EH (cell line): ENCODE measurements around the gene PTMA.
A peak's percentile ranks its signal among the peaks of the same experiment; 100 is the strongest.
"Not testable (repeated sequence)": the region's sequence is repeated elsewhere in the genome, so short reads cannot be mapped to it uniquely, and the experiment has no call there.

Experiments
- DNase-seq: peaks from one replicate; pipeline ENCODE4 v3.0.0-alpha.2; 2015; ENCODE audit warnings: low read depth

Gene PTMA, protein sequence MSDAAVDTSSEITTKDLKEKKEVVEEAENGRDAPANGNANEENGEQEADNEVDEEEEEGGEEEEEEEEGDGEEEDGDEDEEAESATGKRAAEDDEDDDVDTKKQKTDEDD

DNA sequence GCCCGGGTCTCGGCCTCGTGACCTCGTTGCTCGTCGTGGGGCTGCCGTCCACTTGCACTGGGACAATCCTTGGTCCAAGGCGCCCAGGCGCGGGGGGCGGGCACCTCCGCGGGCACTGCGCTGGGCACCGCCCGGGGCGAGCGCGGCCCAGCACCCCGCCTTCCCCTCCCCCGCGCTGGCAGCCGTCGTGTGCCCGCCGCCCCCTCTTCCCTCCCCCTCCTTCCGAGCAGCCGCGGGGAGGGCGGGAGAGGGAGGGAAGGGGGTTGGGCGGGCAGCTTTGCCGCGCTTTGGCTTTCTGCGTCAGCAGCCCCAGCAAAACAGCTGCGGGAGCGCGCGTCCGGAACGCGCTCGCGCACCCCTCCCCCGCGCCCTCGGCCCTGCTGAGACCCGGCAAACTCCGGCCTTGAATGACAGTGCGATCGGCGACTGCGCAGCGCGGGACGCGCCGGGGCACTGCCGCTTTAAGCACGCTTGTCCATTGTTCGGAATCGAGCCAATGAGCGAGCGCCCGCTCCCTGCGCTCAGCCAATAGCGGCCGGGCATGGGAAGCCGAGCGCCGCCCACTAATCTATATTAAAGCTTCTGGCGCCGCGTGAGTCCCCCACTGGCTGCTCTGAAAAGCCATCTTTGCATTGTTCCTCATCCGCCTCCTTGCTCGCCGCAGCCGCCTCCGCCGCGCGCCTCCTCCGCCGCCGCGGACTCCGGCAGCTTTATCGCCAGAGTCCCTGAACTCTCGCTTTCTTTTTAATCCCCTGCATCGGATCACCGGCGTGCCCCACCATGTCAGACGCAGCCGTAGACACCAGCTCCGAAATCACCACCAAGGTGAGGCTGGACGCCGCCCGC, at the start of gene PTMA:
Gene PTMA (plus strand): TSS at position 599 of the 846 bp plus-strand sequence. CDS start 182 bp downstream, at position 781.
- peak; percentile 99 for DNase-seq

DNA sequence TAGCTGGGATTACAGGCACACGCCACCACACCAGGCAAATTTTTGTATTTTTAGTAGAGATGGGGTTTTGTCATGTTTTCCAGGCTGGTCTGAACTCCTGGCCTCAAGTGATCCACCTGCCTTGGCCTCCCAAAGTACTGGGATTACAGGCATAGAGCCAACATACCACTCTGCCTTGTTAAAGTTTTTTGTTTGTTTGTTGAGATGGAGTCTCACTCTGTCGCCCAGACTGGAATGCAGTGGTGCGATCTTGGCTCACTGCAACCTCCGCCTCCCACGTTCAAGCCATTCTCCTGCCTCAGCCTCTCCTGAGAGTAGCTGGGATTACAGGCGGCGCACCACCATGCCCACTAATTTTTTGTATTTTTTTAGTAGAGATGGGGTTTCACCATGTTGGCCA, 48.3 kb upstream of the PTMA start:
- not testable (repeated sequence) for DNase-seq

DNA sequence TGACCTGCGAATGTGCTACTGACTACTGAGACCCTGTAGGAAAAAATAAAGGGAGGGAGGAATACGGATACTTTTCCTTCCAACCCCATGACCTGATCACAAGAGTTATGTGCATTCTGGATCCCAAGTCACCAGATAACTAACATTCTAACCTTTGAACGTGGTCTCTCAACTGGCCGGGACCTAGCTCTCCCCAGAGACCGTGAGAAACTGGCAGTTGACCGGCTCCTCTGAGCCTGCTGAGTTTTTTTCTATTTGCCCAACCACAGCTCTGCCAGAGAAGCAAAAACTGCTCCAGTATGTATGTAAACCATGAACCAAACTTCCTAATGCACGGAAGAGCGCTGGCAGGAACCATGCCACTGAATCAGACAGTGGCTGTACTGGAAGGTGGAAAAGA, 47.5 kb upstream of the PTMA start:
- no peak for DNase-seq

DNA sequence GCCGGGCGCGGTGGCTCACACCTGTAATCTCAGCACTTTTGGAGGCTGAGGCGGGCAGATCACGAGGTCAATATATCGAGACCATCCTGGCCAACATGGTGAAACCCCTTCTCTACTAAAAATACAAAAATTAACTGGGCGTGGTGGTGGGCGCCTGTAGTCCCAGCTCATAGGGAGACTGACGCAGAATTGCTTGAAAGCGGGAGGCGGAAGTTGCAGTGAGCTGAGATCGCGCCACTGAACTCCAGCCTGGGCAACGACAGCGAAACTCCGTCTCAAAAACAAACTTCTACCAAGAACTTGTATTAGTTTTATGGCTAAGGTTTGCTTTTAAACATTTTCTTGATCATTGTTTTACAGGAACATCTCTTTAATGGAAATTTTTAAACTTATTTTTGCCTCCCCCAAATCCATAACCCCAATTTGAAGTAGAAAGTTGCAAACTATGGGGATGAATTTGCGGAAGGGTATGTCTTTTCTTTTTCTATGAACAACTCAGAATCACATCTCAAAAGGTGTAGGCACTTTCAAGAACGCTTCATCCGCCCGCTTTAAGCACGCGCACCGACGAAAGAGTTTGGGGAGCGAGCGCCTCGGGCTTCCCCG, 46.8 kb upstream of the PTMA start:
- no peak for DNase-seq

DNA sequence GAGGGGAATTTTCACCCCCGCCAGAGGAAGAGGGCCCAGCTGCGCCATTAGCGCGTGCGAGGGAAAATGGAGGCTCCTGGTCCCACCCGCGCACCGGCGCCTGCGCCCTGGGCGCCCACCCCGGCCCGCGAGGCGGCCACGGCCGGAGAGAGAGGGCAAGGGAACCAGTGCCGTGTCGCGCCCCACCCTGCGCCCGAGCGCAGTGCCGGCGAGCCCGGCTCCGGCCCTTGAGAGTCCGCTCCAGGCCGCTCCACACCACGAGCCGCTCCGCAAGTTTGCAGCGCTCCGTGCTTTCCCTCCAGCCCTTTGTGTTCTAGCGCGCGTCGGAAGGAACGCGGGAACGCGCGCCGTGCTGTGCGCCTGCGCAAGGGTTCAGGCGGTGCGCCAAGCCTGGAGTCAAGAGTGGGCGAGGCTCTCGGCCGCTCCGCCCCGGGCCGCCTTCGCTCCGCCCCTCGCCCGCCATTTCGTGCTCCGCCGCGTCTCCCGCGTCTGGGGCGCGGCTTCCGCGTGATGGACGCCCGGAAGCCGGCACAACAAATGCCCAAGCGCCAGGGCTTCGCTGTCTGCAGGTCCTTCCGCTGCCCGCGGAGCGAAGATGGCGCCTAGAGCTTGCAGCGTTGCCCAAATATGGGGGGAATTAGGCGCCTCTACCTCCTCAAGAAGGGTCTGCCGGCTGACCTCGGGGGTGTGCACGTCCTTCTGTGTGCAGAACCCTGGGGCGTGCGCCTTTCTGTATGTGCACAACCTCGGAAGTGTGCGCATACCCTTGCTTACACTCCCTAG, 46.1 kb upstream of the PTMA start:
- DNase-seq = peak; percentile 95

DNA sequence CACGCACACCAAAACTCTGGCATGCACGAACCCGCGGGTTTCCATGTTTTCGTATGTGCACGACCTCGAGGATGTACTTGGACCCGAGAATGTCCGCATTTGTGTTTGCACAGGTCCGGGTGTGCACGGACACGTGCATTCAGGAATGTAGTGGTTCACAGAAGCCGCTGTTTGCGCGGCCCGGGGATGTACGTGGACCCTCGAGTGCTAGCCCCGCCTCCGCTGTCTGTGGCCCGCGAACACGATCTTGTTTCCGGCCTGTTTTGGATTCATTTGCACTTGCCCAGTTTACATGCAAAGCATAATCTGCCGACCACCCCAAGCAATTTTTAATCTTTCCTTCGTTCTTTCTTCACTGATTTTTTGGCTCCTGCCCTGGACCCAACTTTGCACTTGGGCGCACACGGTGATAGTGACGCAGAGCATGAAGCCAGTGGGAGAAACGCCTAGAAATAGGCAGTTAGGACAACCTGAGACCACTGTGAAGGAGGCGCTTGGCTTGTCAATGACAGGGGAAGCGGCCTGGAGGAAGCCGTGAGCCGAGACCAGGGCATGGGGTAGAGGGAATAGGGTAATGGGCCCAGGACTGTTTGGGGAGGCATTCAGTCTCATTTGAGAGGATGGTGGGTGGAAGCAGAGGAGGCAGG, 45.4 kb upstream of the PTMA start:
- DNase-seq = no peak

DNA sequence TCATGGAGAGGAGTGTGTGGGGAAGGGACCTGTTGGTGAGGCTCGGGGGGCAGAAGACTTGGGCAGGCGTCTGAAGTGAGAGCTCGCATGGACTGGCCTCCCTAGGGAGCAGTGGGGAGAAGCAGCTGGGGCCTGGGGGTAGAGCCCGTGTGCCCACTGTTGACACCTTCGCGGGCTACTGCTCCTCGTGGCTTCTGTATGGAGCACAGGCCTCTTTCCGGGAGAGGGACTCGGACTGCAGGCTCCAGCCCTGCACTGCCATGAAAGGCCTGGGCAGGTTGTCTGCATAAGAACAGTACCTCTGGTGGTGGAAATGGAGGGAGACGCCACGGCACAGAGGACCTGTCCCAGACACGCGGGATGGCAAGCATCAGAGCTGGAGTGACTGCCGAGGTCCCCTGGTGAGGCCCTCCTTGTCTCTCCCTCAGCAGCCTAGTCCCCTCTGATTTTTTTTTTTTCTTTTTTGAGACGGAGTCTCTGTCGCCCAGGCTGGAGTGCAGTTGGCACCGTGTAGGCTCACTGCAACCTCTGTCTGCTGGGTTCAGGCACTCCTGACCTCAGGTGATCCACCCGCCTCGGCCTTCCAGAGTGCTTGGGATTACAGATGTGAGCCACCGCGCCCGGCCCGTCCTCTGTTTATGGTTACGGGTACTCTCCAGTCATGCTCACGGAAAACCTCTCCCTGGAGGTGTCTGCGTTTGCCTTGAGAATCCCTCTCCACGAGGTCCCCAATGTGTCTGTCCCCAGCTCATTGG, 44.7 kb upstream of the PTMA start:
- DNase-seq = no peak

DNA sequence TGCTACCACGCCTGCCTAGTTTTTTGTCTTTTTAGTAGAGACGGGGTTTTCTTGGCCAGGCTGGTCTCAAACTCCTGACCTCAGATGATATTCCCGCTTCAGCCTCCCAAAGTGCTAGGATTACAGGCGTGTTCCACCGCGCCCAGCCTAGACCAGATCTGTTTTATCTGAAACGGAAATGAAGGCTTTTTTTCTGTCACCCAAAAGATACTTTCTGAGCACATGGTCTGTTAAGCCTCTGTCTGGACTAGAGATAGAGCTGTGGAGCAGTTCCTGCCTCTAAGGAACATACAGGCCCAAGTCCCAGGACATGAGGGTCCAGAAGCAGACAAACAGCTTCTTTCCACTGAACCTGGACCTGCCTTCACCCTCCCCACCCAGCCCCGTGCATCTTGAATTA, 43.6 kb upstream of the PTMA start:
- no peak for DNase-seq

DNA sequence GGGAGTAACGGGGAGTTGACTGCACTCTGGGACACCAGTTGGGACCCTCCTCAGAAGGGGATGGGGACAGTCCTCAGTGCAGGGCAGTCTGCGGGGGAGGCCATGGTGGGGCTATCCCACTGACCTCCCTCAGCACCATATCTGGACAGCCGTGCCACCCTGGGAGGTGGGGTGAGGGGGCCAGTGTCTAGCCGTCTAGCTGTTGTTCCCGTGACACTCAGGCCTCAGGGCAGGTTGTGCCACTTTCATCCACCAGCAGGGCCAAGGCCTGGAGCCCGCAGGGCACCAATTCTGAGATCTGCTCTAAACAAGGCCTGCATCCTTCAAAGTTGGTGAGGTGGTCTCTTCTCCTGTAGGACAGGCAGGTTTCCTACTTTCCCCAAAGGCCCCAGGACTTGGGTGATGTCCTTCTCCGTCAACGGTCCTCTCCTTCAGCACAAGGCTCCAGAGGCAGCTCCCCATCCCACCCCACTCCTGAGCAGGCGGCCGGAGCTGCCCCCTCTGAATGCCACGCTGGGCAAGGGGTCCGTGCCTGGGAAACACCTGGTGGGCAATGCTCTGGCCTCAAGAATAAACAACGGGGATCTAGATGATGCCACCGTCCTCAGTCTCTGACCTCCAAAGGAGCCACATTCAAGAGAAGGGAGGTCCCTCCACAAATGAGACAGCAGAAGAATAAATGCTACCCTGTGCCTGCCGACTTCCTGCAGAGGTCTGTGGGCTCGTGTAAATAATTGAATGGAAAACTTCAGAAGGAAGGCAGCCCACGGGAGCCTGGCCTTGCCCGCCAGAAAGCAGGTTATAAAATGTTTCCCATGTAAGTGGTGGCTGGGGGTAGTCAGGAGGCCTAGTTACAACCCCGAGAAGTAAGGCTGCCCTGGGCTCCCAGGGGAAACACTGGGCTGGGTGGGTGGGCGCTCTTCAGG, 42.8 kb upstream of the PTMA start:
- peak; percentile 25 for DNase-seq

DNA sequence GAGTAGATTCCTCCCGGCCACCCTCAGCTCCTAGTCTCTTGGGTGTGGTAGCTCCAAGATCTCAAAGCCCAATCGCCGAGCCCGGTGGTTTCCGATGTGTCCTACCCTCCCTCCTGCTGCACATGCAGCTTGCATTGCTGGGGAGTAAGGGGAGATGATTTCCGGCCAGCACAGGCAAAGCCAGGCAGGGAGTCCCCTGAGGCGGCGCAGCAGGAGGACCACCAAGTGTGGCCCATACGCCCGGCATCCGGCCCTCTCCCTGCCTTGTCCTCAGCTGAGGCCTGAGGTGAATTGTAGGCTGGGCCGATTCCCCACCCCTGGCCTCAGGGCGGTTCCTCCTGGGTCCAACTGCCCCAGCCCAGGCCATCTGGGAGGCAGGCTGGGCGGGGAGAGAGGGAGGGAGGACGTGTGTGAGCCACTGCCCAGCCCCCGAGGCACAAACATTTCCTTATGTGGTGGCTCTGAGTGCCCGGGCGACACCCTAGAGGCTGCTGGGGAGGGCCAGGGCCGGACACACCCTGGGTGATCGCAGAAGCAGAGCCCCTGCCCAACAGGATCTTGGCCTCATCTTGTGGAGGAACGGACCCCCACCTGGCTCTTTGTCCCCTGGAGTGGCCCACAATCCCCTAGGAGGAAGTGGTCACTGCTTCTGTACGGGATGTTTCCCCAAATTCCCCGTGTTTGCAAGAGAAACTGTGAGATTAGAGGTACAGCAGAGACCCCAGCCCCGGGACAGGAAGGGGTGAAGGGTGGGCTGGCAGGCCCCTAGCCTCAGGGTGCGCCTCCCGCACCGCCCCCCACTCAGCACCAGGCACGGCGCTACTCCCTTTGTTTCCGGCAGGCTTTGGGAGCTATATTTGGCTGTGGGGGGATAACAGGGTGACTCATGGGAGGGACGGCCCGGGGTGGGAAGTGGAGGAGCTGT, 41.9 kb upstream of the PTMA start:
- peak; percentile 99 for DNase-seq

DNA sequence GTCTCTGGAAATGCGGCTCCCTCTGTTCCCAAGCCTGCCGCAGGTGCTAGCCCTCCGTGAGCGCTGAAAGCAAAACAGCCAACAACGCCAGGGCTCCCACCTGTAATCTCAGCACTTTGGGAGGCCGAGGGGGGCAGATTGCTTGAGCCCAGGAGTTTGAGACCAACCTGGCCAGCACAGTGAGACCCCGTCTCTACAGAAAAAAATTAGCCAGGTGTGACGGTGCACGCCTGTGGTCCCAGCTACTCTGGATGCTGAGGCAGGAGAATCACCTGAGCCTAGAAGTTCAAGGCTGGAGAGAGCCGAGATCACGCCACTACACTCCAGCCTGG, 41.3 kb upstream of the PTMA start:
- DNase-seq = no peak

DNA sequence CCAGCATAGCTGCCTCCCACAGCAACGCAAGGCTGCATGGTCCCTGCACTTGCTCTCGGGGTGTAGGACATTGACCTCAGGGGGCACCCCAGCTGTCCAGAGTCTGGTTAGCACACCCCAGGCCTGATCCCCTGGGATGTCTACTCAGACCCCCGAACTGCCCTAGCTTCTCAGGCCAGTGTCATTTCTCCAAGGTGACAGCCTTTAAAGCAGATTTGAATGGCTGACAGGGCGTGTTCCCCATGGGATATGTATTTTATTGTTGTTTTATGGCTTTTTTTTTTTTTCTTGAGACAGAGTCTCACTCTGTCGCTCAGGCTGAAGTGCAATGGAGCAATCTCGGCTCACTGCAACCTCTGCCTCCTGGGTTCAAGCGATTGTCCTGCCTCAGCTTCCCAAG, 40.8 kb upstream of the PTMA start:
- DNase-seq = no peak

DNA sequence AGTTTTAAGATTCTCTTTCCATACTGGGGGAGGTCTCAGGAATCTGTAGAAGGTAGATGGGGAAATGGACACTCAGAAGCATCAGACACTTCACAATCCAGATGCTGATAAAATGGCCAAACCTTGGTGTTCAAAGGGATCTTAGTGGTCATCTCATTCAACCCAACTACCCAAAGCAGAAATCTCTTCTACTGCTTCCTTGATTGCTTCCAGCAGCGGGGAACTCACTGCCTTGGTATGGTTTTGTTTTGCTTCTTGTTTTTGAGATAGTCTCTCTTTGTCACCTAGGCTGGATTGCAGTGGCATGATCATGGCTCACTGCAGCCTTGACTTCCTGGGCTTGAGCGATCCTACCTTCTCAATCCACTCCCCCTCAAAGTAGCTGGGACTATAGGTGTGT, 39.3 kb upstream of the PTMA start:
- no peak for DNase-seq

DNA sequence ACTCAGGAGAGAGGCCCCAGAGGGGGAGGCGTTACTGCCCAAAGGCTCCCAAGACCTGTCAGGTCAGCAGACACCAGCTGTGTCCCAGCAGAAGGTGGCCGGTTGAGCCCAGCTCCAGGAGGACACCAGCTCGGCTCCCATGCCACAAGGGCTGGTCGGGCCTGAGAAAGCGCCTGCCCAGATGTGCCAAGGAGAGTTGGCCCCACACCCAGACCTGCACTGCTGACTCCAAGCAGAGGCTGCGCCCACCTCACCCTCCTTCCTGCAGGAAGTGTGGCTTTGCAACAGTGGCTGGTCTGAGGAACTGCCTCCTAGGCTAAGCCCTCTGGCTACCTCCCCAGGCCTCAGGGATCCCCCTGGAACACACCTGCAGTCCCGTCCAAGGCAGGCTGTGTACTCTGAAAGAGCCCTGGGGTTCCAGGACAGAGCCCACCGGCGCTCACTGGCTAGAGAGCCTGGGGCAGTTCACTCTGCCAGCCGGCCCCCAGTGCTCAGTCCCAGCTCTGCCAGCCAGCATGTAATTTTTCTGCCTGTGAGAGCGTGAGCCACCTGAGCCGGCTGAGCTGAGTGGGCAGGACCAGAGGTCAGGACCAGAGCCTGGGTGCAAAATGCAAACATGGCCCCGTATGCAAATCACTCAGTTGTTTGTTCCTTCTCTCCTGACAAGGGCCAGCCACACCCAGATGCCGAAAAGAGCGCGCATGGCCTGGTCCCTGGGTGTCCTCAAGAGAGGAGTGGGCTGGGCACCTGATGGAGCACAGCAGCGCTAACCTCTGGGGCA, 36.9 kb upstream of the PTMA start:
- DNase-seq = no peak

DNA sequence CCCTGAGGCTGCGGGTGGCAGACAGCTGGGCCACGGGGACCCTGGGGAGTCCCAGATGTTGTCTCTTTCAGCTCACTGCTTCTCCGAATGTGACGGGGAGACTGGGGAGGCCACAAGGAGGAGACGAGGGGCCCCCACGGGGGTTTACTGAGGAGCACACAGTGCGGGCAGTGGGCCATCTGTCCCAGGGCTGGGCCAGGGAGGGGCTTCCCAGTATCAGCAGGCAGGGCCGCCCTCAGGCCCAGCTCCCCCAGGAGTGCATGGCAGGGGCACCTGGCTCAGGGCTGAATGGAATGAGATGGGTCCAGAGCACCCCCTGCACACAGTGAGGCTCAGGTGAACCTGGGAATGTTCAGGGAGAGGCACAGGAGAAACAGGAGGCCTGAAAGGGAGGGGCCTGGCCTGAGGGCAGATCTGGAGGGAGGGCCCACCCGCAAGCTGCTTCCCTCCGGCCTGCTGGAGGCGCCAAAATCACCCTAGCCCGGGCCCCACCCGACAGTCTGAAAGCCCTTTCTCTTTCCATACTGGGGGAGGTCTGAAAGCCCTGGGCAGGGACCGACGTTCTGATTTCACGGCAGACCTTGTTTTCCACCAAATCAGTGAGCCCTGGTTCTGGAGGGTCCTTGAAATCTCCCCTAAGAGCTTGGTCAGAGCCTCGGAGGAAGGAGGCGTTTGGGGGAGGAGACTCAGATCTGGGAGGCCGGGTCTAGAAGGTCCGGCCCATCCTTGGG, 35.5 kb upstream of the PTMA start:
- peak; percentile 55 for DNase-seq

DNA sequence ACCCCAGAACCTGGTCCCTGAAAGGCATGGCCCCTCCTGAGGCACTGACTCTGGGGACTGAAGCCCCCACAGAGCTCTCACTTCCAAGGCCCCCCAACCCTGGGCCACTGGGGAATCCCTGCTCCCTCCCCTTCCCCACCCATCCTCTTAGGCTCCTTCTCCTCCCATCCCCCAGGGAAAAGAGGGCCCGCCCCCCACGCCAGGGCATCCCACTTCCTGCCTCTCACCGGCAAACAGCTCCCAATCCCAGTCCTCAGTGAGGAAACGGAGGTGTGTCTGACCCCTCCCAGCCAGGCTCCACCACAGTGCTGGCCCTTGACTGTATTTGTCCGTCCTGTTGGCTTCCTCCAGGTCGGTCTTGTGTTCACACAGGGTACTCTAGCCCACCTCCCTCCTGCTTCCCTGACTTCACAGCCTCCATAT, 35.0 kb upstream of the PTMA start:
- peak; percentile 73 for DNase-seq

DNA sequence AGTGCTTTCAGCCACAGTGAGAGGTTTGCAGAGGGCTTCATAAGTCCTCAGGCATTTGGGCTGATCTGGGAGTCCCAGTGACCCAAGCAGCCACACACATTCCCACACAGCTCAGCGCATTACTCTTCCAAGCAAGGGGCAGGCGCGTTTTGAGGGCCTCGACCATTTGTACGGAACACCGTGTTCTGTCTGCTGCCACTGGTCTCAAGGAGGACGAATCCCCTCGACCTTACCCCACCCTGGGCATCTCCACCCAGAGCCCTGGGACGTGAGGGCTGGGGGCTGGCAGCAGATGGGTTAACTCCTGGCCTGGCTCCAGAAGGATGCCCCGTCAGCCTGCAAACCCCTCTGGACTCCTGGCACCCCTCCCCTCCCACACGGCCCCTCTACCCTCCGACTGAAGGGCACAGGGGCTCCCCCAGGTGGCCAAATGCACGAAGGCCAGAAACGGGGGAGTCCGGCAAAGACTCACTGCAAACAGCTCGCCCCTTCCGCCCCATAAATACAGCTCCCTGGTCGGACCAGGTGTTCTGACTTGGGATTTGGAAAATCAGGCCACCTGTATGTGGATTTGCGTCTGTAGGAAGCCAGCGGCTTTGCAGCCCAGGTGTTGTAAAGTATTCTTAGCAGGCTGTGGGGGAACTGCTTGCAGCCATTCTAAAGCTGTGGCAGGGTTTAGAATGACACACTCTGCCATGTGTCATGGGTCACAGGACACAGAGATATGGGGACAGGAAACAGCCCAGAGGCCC, 33.6 kb upstream of the PTMA start:
- peak; percentile 67 for DNase-seq
